ENCODE results near the gene STAM. TPM values are rescaled to one million over a fixed set of nuclear protein-coding genes. Genes with fewer than 3 reads are reported as not detected.
A peak's percentile ranks its signal among the peaks of the same experiment; 100 is the strongest.

STAM gene
- total RNA-seq, 1 experiment from 2014 or later = 38.8 TPM

DNA sequence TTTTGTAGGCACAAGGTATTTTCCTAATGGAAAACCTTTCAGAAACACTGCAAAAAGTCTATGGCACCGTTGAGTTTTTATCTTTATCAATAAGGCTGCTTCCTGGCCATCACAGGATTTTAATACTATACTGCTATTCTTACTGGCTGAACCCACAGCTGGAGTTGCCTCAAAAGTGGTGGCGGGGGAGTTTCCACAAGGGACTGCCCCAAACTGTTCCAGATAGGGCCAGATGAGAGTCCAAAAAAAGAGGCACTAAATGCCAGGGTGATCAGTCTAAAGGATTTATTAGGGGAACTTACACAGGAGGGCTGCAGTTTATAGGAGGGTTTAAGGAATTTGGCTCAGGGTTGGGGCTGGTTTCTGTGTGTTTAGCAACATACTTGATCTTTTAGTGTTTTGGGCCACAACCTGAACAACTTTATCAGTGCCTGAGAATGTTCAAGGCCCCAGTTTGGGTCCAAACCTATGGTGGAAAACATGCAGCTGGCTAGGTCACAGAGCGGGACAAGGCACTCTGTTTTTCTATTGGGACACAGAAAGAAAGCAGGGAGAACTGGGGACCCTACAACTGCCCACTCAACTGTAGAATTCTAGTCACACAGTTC, 41.4 kb downstream of the STAM start:
- no peaks in the 10 kb centered on the region for H3K9me2 ChIP-seq (ENCODE audit: insufficient read depth)
- DNase-seq = no peak
- no peak for TF ChIP-seq EZH2 (IDR thresholded peaks at IDR 0.05; ENCODE audit: low read depth)
- TF ChIP-seq, protein P1, sequence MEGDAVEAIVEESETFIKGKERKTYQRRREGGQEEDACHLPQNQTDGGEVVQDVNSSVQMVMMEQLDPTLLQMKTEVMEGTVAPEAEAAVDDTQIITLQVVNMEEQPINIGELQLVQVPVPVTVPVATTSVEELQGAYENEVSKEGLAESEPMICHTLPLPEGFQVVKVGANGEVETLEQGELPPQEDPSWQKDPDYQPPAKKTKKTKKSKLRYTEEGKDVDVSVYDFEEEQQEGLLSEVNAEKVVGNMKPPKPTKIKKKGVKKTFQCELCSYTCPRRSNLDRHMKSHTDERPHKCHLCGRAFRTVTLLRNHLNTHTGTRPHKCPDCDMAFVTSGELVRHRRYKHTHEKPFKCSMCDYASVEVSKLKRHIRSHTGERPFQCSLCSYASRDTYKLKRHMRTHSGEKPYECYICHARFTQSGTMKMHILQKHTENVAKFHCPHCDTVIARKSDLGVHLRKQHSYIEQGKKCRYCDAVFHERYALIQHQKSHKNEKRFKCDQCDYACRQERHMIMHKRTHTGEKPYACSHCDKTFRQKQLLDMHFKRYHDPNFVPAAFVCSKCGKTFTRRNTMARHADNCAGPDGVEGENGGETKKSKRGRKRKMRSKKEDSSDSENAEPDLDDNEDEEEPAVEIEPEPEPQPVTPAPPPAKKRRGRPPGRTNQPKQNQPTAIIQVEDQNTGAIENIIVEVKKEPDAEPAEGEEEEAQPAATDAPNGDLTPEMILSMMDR (conservative IDR thresholded peaks at IDR 0.05) = no peak
- no TSS peak for BruUV-seq (replicated peaks)
- intact Hi-C loops (cut with micrococcal nuclease; ENCODE audit: unreplicated experiment) = no loop called here
- H3K9me3 ChIP-seq (ENCODE audit: insufficient read depth, low read depth) = no peaks in the 10 kb centered on the region
- H3K79me2 ChIP-seq (ENCODE audit: low read depth) = peaks cover 59% of the 10 kb centered on the region
- H3K27me3 ChIP-seq (ENCODE audit: insufficient read depth, low read depth) = no peaks in the 10 kb centered on the region
- ChIA-PET POLR2A (ENCODE audit: unreplicated experiment) (no interaction called here), CTCF (no interaction called here)
- H2AFZ ChIP-seq = no peak overlapping the region
- no peaks in the 10 kb centered on the region for H3F3A ChIP-seq (ENCODE audit: insufficient read depth, low read depth)
- H3K4me1 ChIP-seq (replicated peaks; ENCODE audit: insufficient read depth) = 0 out of 2 replicates have a peak, but pooled peaks cover 4% of the 10 kb centered on the region
- no peak overlapping the region for H3K4me3 ChIP-seq
- H3K4me2 ChIP-seq = no peak overlapping the region
- H3K27ac ChIP-seq = no peak overlapping the region
- H4K20me1 ChIP-seq (ENCODE audit: insufficient read depth) = no peaks in the 10 kb centered on the region
- no peaks in the 10 kb centered on the region for H3K36me3 ChIP-seq (ENCODE audit: low read depth)

GRCh38 chr10:17687117-17687831, 43.3 kb downstream of the STAM start:
- CTCF ChIA-PET = no interaction called here
- no peak for DNase-seq
- 0 out of 2 replicates have a peak, but pooled peaks cover 4% of the 10 kb centered on the region for H3K4me1 ChIP-seq (replicated peaks; ENCODE audit: insufficient read depth)
- H3K27ac ChIP-seq = no peak overlapping the region
- TF ChIP-seq EZH2 (IDR thresholded peaks at IDR 0.05; ENCODE audit: low read depth) = no peak
- TF ChIP-seq, protein P1 (conservative IDR thresholded peaks at IDR 0.05) = no peak
- no peaks in the 10 kb centered on the region for H4K20me1 ChIP-seq (ENCODE audit: insufficient read depth)
- H3K27me3 ChIP-seq (ENCODE audit: insufficient read depth, low read depth) = no peaks in the 10 kb centered on the region
- H3K4me2 ChIP-seq = no peak overlapping the region
- H3K9me2 ChIP-seq (ENCODE audit: insufficient read depth) = no peaks in the 10 kb centered on the region
- peaks cover 39% of the 10 kb centered on the region for H3K79me2 ChIP-seq (ENCODE audit: low read depth)
- TSS peak; percentile 27 for BruUV-seq (replicated peaks)
- no peaks in the 10 kb centered on the region for H3K36me3 ChIP-seq (ENCODE audit: low read depth)
- H3K9me3 ChIP-seq (ENCODE audit: insufficient read depth, low read depth) = no peaks in the 10 kb centered on the region
- intact Hi-C loops (cut with micrococcal nuclease; ENCODE audit: unreplicated experiment) = no loop called here
- POLR2A ChIA-PET (ENCODE audit: unreplicated experiment) = no interaction called here
- no peak overlapping the region for H3K4me3 ChIP-seq
- no peak overlapping the region for H2AFZ ChIP-seq
- no peaks in the 10 kb centered on the region for H3F3A ChIP-seq (ENCODE audit: insufficient read depth, low read depth)

GRCh38 chr10:17689137-17689536, 45.2 kb downstream of the STAM start:
- Histone ChIP-seq H3K36me3 (ENCODE audit: low read depth) (no peaks in the 10 kb centered on the region), H3K9me2 (ENCODE audit: insufficient read depth) (no peaks in the 10 kb centered on the region), H3K4me2 (no peak overlapping the region), H3K79me2 (ENCODE audit: low read depth) (peaks cover 21% of the 10 kb centered on the region; the same call in 1 of the 2 replicates), H2AFZ (no peak overlapping the region), H4K20me1 (ENCODE audit: insufficient read depth) (no peaks in the 10 kb centered on the region), H3F3A (ENCODE audit: insufficient read depth, low read depth) (no peaks in the 10 kb centered on the region), H3K9me3 (ENCODE audit: insufficient read depth, low read depth) (no peaks in the 10 kb centered on the region), H3K27me3 (ENCODE audit: insufficient read depth, low read depth) (no peaks in the 10 kb centered on the region), H3K4me3 (no peak overlapping the region), H3K4me1 (replicated peaks; ENCODE audit: insufficient read depth) (no peaks in the 10 kb centered on the region), H3K27ac (no peak overlapping the region)
- DNase-seq = no peak
- intact Hi-C loops (cut with micrococcal nuclease; ENCODE audit: unreplicated experiment) = no loop called here
- no TSS peak for BruUV-seq (replicated peaks)
- TF ChIP-seq, protein P1 (conservative IDR thresholded peaks at IDR 0.05) = no peak
- TF ChIP-seq EZH2 (IDR thresholded peaks at IDR 0.05; ENCODE audit: low read depth) = no peak
- POLR2A ChIA-PET (ENCODE audit: unreplicated experiment) = no interaction called here
- CTCF ChIA-PET = no interaction called here
